Activated T-helper 1 cell treated with anti-CD3 and anti-CD28 coated beads, Interleukin-2, amount 50 U/mL, for 16 hours (primary cell): ENCODE data around the gene VSNL1.

Source experiments
- DNase-seq, 2 donors: peaks; one replicate each; pipeline ENCODE4 v3.0.0-alpha.2; 2020; ENCODE audit warnings: low read depth in 1 of 2, low spot score in 1 of 2

VSNL1 gene

GRCh38 chr2:17540093-17540812 lies at the start of gene VSNL1:
Gene VSNL1 (plus strand): TSS chr2:17540696. CDS start chr2:17592075, 51,379 bp downstream.
- no peak for DNase-seq

- DNase-seq: no peak
These were observed 44.9 kb upstream of the VSNL1 start for GRCh38 chr2:17495590-17495989.

GRCh38 chr2:17497718-17498117 lies 42.8 kb upstream of the VSNL1 start:
- DNase-seq: no peak

- no peak for DNase-seq
These were observed 33.5 kb upstream of the VSNL1 start for GRCh38 chr2:17506736-17507616.

DNA sequence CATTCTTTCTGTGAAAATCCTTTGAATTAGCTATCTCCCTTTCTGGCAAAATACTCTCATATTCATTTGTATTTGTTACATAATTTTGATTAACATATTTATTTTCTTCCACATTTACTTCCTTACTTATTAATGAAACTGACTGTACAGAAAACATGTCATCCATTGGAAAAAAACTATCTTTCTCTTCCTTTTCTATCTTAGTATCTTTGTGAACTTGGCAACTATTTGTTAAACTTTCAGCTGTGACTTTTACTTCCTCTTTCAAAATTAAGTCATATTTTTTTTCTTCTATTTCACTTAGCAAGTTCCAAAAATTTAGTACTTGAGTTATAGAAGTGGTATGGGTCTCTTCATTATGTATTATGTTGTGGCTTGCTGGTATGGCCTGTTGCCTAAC lies 24.8 kb upstream of the VSNL1 start:
- no peak for DNase-seq

DNA sequence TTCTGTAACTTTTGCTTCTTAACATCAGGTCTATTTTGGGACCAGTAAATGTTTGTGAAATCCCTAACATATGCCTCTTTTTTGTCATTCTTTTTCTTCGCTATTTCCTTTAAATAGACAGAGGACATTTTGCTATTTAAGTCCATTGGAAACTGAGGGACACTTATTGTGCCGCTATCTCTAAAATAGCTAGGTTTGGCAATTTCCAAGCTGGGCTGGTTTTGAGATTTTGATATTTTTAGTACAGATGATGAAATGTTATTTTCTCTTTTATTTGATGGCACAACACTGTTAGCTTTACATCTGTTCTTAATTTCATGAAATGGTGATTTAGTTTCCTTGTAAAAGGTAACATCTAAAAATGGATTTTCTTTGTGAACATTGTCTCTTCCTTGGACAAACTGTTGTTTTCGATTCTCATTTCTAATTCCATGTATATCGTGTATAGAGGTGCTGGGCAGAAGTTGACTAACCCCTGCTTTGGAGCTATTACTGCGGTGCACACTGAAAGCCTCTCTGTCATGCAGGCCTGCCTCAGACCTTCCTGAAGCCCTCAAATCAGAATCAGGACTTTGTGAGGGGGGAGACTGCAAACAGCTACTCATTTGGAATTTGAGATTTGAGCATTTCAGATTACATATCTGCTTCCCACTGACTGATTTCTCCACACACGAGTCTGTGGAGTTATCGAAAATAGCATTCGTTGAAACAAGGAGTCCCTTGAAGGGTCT lies 22.9 kb upstream of the VSNL1 start:
- DNase-seq: no peak

- DNase-seq: no peak
These were observed 22.0 kb upstream of the VSNL1 start, which contains the start of gene RAD51AP2 for GRCh38 chr2:17518212-17519154. Gene RAD51AP2 (minus strand): TSS chr2:17518440. CDS start chr2:17518415, 25 bp downstream.

DNA sequence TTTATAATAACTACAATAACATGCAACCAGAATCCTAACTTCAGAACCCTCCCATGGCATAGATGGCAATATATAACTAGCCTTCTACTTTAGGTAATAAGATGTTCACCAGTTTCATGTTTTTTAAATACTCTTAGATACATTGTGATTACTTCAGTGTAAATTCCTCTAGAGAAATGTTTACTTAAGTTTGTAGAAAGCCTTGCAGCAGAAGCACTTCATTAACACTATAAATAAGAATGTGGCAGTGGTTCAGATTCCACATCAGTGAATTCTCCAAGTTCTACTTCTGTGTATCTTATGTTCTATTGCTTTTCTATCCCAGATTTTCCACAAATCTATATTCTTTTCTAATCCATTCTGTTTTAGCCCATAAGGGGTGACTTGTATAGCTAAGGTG lies 21.0 kb upstream of the VSNL1 start:
- no peak for DNase-seq

- no peak for DNase-seq
These were observed 19.7 kb upstream of the VSNL1 start for GRCh38 chr2:17520761-17521160.

GRCh38 chr2:17521621-17522020 lies 18.9 kb upstream of the VSNL1 start:
- no peak for DNase-seq

GRCh38 chr2:17522303-17522702 lies 18.2 kb upstream of the VSNL1 start:
- DNase-seq: no peak

DNA sequence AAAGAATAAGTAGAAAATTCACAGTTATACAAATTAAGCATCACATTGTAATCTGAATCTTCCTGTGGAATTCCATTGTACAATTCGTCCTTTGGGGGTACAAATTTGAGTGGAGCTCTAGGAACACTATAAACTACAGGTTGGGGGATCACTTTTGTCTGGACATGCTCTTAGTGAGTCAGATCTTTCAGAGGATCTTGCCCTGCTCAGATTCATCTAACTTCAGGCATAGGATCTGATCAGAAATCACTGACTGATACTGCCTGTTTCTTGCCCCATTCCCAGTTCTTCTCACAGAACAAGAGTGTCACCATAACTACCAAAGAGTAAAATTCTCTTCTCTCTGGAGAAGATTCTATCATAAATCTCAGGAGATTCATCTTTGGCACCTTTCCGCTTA lies 10.7 kb upstream of the VSNL1 start:
- no peak for DNase-seq

DNA sequence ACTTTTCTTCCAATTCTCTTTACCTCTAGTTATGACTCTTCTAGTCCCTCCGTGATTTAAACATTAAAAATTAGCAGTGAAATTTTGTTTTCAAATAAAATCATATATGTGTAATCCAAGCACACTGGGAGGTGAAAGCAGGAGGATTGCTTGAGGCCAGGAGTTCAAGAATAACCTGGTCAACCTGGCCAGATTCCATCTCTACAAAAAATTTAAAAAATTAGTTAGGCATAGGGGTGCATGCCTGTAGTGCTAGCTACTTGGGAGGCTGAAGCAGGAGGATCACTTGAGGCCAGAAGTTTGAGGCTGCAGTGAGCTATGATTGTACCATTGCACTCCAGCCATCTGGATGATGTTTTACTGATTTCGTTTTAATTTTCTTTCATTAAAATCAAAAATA lies 7.0 kb upstream of the VSNL1 start:
- no peak for DNase-seq

- DNase-seq: no peak
These were observed 4.1 kb upstream of the VSNL1 start for GRCh38 chr2:17536416-17536815.

DNA sequence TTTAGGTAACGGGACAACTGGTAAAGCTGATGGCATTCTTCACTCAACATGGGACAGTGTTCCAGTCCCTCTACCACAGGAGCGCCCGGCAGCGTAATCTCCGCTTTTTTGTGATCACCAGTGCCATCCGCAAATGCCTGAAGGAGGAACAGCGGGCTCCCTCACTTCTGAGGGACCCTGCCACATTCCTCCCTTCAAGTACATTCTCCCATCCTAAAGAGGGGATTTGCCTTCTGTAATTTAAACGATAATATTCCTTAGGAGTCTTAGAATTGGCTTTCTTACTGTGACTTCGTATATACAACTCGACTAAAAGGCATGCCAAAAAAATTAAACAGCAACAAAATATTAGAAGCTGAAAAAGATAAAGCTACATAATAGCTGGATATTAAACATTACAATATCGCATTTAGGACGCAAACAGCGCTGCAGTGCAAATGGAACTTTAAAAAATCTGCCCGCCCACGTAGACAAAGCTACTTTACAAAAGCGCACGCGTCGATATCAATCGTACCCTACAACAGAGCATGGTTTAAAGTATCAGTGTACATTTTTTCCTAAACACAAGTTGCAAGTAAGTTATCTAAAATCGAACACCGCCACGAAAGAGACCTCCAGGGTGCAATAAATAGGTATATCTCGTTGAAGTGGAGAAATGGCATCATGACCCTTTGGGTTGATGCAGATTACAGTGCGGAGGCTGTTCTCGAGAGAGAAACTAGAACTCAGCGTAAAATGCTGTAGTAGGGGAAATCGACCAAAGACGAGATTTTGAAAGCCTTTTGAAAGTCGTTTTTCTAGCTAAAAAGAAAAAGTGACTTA lies 2.3 kb upstream of the VSNL1 start:
- no peak for DNase-seq

DNA sequence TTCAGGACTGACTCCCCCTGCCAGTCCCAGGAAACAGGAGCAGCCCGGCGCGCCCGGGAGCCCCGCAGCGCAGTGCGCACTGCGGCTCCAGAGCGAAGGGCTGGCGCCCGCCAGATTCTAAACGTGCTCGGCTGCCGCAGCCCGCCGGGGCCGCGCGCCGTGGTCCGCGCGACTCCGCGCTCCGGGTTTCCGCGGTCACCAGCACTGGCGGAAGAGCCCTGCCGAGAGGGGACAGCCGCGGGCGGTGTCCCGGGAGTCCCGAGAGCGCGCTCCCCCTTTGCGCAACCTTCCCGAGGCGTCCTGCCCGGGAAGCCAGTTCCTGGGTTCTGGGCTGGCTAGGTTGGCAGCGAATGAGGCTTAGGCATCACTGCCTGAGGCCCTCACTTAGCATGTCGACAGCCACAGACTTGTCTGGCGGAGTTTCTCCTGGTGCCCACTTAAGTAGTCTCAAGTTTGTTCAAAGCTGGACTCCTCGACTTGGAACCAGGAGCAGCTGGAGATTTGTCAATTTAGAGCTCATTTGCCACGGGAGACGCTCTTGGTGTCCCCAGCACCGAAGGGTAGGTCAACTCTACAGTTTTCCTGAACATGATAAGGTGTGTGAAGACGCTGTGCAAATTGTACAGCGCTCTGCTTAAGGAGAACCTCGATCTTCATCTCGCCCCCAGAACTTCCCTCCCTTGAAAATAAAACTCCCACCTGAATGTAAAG lies 1.5 kb upstream of the VSNL1 start:
- DNase-seq: no peak

- no peak for DNase-seq
These were observed 844 bp upstream of the VSNL1 start for GRCh38 chr2:17539611-17540092.

DNA sequence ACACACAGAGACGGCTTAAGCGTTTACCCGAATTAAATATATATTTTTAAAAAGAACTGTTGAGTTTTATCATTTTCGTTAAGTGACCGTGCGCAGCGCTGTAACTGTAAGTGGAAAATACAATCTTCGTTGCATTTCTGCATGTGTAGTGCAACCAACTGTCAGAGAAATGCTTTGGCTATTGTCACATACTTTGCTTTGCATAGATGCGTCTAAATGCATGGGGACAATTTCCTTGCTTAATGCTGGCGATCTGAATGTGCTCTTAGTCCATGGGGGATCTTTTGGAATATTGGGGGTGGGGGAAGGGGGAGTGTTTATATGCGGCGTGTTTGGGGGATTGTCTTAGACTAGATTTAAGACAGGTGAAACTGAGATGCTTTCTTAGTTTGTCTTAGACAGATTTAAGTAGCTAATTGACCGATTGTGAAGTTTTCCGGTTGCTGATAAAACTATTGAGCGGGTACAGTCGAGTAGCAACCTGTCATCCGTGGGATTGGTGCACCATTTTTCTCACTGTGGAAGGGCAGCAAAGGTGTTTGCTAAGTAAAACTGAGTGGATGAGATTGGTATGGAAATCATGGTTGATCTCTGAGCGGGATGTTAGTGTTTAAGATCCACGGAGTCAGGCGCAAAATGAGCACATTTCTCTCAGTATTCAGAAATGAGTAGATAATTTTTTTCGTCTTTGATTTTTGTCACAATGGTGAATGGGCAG lies 476 bp downstream of the VSNL1 start:
- no peak for DNase-seq
